ENCODE results near the gene VPS26C.

GRCh38 chr21:37230632-37231248 is 36.4 kb downstream of the VPS26C start:
- TF ChIP-seq CTCF (conservative IDR thresholded peaks at IDR 0.05) (no peak), EZH2 (IDR thresholded peaks at IDR 0.05; ENCODE audit: low read depth) (no peak)
